ENCODE data around the gene C9orf85.

The C9orf85 gene

DNA sequence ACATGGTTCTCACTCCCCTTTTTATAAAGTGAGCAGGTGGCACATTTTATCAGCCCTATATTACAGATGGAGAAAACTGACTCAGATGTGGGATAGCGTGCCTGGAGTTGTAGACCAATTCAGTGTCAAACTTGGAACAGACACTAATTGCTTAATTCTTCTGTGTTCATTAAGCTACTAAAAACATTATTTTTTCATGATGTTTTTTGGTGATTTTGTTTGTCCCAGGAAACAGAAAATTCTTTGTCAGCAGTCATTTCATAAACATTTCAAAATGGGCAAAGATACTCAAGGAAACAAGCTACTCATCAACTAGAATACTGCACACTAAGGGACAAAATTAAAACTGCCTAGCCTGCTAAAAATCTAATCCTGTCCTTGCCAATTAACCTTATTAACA is 2.6 kb upstream of the C9orf85 start:
- FAIRE-seq = no peak

- no peak for FAIRE-seq
Observed at GRCh38 chr9:71909887-71910649, 1.4 kb upstream of the C9orf85 start.

- FAIRE-seq = no peak
Observed at GRCh38 chr9:71910650-71911060, 784 bp upstream of the C9orf85 start.

DNA sequence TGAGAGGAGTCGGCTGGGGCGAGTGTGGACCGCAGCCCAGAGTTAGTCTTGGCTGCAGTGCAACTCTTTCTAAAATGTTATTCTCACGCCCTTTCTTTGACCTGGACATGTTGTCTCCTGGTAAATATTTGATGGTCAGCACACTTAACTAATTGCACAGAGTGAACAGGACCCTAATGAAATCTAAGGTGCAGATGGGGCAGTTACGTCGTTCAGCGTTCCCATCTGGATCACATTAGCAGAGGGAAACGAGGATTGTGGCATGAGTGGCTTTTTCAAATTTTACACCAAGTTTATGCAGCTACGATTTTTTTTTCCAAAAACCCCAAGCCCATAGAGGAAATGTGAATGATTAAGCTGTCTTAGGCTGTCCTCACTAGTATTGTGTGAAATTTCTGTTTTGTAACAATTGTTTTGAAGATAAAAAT is 483 bp downstream of the C9orf85 start:
- FAIRE-seq = no peak

GRCh38 chr9:71915495-71915894 is 4.1 kb downstream of the C9orf85 start:
- FAIRE-seq = no peak

- no peak for FAIRE-seq
Observed at GRCh38 chr9:71916834-71917534, 5.5 kb downstream of the C9orf85 start.

- FAIRE-seq = no peak
Observed at GRCh38 chr9:71918419-71918818, 7.0 kb downstream of the C9orf85 start.

- FAIRE-seq = no peak
Observed at GRCh38 chr9:71920456-71921189, 9.2 kb downstream of the C9orf85 start.

DNA sequence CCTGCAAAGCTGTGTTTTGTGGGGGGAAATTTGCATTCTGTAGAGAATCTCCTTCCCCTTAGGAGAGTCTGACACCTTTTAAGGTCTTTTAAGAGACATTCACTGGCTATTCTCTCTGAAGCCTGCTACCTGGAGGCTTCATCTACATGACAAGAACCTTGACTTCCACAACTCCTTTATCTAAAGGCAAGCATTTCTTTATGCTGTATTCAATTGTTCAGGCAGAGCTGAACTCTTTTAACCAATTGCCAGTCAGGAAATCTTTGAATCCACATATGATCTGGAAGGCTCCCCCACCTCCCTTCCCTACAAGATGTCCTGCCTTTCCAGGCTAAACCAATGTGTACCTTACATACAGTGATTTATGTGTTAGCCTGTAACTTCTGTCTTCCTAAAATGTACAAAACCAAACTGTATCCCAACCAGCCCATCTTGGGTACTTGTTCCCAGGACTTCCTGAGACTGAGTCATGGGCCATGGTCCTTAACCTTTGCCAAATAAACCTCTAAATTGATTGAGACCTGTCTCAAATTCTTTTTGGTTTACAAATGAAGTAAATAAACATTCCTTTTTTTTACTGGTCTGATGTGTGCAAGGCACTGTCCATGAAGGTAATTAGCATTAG is 9.9 kb downstream of the C9orf85 start:
- FAIRE-seq = no peak

DNA sequence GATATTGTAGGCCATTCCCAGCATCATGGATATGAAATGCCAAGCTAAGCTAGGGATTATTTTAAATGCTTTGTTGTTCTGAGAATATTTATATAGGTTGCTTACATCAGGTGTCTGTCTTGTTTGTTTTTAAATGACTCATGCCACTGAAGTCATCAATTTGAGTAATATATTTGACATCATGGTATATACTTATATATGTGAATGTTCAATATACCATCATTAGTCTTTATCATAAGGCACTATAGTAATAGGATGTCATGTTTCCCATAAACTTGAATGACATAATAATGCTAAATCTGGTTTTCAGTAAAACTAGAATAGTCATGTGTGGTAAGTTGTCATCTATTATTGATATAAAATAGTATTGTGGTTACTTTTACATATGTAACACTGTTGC is 13.1 kb downstream of the C9orf85 start:
- no peak for FAIRE-seq

DNA sequence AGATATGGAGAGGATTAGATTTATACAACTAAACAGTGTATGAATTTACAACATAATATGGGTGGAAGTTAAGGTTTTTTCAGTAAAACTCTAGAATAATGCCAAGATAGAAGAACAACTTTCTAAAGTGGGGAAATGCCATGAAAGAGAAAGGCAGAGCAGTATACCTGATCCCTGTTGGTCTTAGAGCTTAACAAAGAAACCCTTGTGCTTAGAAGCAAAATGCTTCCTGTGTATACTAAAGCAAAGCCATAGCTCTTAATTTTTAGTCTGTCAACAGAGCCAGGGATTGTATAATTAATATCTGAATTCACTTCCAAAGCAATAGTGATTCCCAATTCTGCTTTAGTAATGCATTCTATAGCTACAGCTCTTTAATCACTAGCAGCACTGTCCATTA is 14.4 kb downstream of the C9orf85 start:
- FAIRE-seq = no peak

DNA sequence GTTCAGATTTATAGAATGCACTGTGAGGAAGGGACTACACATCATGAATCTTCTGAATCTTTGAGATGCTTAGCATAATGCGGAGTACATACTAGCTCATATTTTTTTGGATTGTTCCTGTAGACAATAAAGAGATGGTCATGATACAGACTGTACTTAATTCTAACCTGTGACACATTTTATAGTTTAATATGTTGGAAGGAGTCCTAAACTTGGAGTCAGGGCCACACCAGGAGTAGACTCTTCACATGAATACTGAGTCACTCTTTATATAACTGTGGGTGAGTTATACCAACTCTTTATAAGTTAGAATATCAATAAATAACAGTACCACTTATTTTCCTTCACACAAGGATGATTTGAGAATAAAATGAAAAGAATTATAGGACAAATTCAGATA is 16.9 kb downstream of the C9orf85 start:
- FAIRE-seq = no peak

DNA sequence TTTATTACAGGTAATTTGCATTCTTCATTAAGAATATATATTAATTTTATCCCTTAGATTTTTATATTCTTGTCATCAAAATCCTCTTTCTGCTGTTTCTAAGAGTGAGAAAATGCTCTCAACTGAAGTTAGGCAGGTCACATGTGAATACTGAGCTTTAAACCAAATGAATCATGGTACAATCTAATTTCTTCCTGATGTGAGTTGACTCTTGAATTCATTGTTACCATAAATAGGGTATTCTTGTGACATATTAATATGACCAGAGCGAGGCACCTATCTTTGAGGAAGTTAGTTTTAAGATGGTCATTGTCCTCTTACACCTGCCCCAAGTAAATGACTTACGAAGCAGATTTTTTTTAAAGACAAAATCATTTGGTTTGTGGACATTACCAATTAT is 17.4 kb downstream of the C9orf85 start:
- no peak for FAIRE-seq

- no peak for FAIRE-seq
Observed at GRCh38 chr9:71929223-71929622, 17.8 kb downstream of the C9orf85 start.

DNA sequence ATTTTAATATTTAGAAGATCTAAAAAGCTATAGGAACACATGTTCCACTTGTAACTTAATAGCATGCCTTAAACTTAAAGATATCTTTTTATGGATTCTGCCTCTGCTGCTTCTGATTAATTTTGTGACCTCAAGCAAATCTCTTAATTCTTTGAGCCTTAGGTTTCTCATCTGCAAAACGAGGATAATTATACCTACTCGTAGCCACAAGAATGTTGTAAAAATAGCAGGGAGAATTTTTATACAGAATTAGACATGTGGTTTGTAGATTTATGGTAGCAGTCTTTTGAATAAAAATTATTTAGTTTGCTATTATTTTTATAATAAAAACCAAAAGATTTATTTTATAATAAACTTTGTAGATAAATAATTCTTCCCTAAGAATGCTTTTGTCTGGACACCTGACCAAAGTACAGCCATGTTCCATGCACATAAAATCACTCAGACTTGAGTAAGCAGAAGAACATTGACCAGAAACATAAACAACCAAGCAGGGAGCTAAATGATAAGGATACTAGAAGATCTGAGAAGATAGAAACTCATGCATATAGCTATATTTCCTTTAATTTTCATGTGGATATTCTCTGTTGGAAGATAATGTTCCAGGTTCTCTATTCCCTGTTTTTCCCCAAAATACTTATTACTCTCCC is 18.5 kb downstream of the C9orf85 start:
- FAIRE-seq = no peak

GRCh38 chr9:71931166-71931565 is 19.7 kb downstream of the C9orf85 start:
- no peak for FAIRE-seq

GRCh38 chr9:71936066-71936465 is 24.6 kb downstream of the C9orf85 start:
- no peak for FAIRE-seq

DNA sequence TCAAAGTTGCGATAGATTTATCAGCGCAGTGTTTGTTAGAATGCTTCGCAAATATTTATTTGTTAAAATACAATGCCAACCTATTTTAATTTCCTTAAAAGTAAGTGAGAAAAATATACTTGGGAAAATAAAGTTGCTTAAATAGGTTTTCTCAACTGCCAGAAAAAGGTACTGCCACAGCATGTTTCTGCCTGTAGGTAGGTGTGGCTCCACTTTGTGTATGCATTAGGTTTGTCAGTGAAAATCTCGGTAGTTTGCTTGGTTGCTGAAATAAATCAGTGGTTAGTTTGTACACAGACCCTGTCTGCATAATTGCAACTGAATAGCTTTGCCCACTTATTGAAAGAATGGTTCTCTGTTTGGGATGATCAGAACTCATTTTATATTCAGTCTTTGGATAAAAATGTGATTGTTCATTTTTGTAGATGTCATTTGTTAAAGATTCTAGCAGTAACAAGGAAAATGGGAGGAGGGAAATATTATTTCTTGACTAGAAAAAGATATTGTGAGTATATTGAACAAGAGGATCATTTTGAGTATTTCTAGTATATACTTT is 25.7 kb downstream of the C9orf85 start:
- no peak for FAIRE-seq

DNA sequence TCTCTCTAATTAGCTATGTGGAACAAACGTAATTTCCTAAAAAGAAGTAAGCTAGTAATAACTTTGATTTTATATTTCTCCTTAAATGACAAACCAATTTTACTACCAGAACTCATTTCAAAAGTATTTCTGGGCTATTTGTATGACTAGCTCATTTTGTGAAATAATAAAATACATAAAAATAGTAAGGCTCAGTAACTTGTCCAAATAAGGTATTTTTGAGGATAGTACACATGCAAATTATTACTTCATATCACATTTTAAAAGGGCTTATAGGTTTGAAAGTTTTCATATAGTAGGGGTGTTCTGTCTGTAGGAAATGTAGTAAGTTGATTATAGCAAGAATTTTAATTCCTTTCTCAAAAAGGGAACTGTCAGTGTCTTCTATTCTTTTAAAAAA is 26.5 kb downstream of the C9orf85 start:
- no peak for FAIRE-seq

DNA sequence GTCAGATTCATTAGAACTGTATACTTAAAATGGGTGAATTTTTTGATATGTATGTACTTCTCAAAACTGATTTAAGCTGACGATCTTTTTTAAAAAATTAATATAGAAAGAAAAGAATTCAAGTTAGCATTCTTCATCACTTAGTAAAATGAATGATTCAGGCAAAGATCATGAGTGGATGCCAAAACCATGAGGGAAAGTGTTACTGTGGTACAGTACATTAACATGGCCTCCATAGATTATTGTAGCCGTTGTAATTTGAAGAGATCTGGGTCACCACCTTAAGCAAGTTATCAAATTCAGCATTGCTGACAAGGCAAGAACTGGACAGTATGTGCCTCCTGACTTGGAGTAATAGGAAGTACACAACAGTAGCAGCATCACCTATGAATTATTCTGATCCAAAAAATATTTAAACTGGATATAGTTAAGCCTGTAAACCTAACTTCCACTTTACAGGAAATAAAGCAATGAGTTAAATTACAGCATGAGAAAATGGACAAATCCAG is 29.7 kb downstream of the C9orf85 start:
- no peak for FAIRE-seq

DNA sequence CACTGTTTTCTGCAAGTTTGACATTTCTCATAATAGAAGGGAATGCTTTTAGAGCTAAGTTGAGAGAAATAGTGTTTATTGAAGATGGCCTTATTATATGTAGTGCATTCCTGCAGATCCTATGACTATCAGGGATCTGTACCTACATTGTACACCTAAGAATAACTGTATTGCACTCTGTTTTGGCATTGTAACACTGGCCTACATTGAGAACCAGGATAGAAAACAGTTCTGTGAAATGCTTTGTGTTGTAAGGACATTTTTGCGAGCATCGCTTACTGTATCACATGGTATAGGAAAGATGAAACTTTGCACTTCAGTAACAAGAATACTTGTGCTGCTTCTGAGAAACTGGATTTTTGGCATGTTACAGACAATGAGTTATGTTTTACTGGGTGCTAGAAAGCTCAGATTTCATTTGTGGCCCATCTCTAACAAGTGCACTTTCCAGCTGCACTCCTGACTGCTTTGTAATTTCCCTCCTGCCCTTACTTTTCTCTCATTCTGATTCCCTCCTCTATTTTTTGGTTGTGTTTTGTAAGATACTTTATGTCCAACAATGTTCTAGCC is 30.6 kb downstream of the C9orf85 start:
- no peak for FAIRE-seq
